ENCODE results near the gene ZNF20. TPM values are rescaled to one million over a fixed set of nuclear protein-coding genes. Genes with fewer than 3 reads are reported as not detected.
A peak's percentile ranks its signal among the peaks of the same experiment; 100 is the strongest.

ZNF20 gene
- total RNA-seq, 1 donor from 2014 or later = 2.3 TPM

DNA sequence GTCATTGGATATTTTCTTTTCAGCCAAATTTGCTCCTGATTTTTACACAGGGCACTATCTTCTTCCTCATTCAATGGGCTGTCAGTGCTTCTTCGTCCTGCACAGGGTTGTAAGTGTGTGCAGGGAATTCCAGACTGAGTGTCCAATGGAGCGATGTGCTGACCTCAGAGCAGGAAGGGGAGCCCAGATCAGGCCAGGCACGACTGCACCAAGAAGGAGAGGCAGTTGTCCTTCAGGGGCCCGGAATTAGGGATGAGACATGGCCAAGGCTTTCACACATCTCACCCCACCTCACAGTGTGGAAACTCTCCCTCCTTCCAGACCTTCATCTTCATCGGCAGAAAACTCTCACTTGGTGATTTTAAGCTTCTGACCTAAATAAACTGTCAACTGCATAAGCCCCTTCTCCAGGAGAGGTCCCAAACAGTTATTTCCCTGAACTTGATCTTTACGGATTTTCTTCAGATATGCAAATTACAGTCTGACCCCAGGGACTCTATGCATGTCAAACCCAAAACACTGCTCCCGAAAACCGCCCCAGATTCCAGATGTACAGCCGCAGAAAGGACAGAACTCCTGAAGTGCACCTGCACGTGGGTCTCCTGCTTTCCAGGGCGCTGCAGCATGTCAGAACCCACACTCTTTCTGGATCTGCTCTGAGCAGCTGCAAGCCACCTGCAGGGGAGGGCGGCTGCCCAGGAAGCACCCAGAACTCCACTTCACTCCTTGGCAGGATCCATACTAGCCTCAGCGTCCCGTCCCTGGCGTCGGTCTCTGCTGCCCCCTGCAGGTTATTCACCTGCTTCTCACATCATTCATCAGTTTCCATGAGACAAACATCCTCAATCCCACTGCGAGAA, 625 bp upstream of the ZNF20 start:
- peak overlapping the region; percentile 81 for H3K4me3 ChIP-seq (ENCODE audit: low read depth, low read length)
- TF ChIP-seq, protein P1, sequence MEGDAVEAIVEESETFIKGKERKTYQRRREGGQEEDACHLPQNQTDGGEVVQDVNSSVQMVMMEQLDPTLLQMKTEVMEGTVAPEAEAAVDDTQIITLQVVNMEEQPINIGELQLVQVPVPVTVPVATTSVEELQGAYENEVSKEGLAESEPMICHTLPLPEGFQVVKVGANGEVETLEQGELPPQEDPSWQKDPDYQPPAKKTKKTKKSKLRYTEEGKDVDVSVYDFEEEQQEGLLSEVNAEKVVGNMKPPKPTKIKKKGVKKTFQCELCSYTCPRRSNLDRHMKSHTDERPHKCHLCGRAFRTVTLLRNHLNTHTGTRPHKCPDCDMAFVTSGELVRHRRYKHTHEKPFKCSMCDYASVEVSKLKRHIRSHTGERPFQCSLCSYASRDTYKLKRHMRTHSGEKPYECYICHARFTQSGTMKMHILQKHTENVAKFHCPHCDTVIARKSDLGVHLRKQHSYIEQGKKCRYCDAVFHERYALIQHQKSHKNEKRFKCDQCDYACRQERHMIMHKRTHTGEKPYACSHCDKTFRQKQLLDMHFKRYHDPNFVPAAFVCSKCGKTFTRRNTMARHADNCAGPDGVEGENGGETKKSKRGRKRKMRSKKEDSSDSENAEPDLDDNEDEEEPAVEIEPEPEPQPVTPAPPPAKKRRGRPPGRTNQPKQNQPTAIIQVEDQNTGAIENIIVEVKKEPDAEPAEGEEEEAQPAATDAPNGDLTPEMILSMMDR (conservative IDR thresholded peaks at IDR 0.05; ENCODE audit: low read depth, low read length) = peak; percentile 87
- no peak for DNase-seq (ENCODE audit: low read depth)

DNA sequence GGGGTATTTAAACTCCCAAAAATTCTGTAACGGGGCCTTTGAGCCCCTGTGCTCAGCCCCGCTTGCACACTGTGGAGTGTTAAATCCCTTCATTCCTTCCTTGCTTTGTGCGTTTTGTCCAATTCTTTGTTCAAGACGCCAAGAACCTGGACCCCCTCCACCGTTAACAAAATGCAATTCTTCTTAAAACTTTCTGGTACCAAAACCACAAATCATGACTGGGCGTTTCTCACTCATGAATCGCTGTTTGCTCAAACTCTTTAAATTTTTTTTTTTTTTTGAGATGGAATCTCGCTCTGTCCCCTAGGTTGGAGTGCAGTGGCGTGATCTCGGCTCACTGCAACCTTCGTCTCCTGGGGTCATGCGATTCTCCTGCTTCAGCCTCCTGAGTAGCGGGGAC, 881 bp downstream of the ZNF20 start:
- peak overlapping the region; percentile 81 for H3K4me3 ChIP-seq (ENCODE audit: low read depth, low read length)
- TF ChIP-seq, protein P1 (conservative IDR thresholded peaks at IDR 0.05; ENCODE audit: low read depth, low read length) = no peak
- no peak for DNase-seq (ENCODE audit: low read depth)

DNA sequence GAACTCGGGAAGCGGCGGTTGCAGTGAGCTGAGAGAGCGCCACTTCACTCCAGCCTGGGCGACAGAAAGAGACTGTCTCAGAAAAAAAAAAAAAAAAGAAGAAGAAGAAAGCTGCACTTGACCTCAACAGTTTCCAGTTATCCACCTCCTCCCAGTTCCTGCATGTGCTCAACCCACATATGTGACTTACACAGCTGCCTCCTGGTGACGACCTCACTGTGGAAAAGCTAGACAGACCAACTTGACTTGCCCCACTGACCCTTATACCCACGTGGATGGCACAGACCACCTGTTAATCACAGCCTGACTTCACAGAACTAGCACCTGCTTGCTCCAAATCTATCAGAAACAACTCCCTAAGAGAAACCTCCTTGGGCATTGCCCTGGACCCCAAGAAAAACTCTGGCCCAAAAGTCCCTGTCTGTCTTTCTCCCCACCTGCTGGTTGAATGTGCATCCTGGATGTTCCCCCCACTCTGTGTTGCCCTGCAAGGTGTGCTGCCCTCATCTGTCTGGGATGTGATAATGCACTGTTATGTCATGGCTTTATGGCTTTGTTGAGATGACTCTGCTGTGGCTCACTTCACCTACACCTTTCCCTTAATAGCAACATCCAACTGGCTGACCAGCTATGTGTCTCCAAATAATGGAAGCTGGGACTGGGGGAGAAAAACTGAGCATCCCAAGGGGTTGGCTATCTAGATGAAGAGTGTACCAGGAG, 2.8 kb downstream of the ZNF20 start:
- DNase-seq (ENCODE audit: low read depth) = no peak
- TF ChIP-seq, protein P1 (conservative IDR thresholded peaks at IDR 0.05; ENCODE audit: low read depth, low read length) = no peak

DNA sequence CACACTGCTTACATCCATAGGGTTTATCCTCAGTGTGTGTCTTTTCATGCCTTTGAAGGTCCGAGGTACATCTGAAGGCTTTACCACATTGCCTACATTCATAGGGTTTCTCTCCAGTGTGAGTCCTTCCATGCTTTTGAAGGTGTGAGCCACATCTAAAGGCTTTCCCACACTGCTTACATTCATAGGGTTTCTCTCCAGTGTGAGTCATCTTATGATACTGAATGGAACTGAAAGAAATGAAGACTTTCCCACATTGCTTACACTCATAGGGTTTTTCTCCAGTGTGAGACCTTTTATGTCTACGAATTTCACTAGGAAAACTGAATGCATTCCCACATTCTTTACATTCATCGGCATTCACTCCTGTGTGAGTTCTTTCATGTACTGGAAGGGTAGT, 7.1 kb downstream of the ZNF20 start:
- H3K4me3 ChIP-seq (ENCODE audit: low read depth, low read length) = no peak overlapping the region
- TF ChIP-seq, protein P1 (conservative IDR thresholded peaks at IDR 0.05; ENCODE audit: low read depth, low read length) = no peak
- no peak for DNase-seq (ENCODE audit: low read depth)

More for the DNA sequence above, 2.8 kb downstream of the ZNF20 start:
- H3K4me3 ChIP-seq (ENCODE audit: low read depth, low read length) = no peak overlapping the region

DNA sequence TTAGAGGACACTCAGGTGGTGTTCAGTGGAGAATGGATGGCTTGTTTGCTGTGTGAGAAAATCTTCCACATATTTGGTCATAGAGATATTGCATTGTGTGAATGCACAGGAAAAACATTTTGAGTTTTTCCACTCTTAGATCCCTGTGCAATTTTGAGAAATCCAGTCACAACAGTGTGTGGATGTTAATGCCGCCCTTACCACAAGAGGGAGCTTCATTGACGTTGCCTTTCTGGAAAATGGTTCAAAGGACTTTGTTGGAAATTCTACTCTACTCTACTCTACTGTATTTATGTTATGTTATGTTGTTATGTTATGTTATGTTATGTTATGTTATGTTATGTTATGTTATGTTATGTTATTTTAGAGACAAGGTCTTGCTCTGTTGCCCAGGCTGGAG, 13.4 kb downstream of the ZNF20 start:
- DNase-seq (ENCODE audit: low read depth) = no peak
- H3K4me3 ChIP-seq (ENCODE audit: low read depth, low read length) = no peak overlapping the region
- TF ChIP-seq, protein P1 (conservative IDR thresholded peaks at IDR 0.05; ENCODE audit: low read depth, low read length) = peak; percentile 49

DNA sequence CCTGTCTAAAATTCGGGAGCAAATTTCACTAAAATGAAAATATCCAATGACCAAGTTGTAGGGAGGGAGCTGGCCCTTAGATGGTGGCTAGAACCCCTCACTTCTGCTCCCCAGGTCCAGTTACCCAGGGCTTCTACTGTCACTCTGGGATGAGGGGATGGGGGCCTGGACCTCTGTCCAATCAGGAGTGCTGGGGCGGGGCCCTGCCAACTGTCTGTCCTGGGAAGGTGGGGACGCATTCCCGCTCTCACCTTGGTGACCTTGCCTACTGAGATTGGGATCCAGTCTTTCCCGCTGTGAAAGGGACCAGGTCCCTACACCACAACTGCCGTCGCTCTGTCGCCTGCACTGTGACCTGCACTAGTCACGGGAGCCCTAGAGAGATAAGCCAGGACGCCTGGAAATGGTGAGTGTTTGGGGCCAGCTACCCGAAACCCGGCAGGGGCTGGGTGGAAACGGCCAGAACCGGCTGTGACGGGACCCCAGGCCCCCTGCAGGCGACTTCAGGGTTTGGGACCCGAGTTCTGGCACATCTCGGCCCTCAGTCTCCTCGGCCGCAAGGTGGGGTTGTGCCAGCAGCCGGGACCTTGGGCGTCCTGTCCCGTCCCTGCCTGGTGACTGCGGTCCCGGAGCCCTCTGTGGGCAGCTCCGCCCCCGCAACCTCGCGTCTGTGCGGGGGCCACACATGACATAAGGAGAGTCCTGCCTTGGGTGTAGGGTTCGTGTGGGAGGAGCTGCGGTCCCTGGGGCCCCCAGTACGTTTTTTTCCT, 22.8 kb downstream of the ZNF20 start:
- DNase-seq (ENCODE audit: low read depth) = no peak
- TF ChIP-seq, protein P1 (conservative IDR thresholded peaks at IDR 0.05; ENCODE audit: low read depth, low read length) = no peak
- H3K4me3 ChIP-seq (ENCODE audit: low read depth, low read length) = no peak overlapping the region

All from epithelial cell of proximal tubule (primary cell).